COR-L47 (cell line): ENCODE measurements around the gene SPATA2L.
A peak's percentile ranks its signal among the peaks of the same experiment; 100 is the strongest.

Experiments
- DNase-seq: peaks from one replicate; lab custom pipeline; 2025; lab: John Stamatoyannopoulos, UW

The SPATA2L gene

DNA sequence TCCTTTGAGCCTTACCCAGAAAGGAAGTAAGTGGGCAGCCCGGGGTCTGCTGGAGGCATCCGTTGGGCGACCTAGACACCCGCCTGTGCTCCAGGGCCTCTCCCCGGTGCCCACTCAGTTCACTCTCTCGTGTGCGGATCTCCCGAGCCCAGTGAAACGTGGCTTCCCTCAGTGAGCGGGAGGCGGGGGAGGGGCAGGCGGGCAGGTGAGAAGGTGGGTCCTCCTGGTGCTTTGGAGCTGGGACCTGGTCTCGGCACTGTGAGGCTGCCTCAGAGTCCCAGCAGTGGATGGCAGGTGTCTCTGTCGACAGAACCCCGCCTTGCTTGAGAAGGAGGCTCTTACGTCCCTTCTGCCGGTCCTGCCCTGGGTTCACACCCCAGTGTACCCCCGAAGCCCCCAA lies 27.8 kb upstream of the SPATA2L start:
- no peak for DNase-seq

DNA sequence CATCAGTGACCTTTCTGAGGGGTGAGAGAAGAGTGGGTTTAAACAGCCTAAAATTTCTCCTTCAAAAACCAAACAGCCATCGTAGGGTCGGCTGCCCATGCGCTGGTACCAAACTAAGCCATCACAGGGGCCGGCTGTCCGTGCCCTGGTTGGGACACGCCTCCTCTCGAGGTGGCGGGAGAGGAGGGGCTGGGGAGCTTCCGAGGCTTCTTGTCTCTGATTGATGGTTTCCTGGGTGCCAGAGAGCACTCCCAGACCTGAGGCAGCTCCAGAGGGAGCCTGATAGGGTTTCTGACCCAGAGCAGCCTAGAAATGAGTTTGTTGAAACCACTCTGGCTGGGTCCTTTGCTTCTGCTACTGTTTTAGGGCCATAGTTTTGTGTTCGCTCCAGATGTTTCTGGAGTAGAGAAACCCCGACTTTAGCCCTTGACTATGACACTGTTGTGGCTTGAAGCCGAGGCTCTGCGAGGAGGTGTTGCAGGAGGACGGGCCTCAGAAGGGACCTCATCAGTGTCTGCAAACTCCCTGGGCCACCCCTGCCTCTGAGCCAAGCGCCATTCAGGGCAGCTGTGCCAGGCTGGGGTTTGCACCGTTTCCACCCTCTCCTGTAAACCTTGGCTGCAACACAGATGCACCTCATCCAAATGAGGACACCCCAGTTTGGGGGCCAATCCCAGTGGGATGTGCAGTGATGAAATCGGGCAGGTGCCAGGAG lies 26.1 kb upstream of the SPATA2L start:
- DNase-seq: no peak

DNA sequence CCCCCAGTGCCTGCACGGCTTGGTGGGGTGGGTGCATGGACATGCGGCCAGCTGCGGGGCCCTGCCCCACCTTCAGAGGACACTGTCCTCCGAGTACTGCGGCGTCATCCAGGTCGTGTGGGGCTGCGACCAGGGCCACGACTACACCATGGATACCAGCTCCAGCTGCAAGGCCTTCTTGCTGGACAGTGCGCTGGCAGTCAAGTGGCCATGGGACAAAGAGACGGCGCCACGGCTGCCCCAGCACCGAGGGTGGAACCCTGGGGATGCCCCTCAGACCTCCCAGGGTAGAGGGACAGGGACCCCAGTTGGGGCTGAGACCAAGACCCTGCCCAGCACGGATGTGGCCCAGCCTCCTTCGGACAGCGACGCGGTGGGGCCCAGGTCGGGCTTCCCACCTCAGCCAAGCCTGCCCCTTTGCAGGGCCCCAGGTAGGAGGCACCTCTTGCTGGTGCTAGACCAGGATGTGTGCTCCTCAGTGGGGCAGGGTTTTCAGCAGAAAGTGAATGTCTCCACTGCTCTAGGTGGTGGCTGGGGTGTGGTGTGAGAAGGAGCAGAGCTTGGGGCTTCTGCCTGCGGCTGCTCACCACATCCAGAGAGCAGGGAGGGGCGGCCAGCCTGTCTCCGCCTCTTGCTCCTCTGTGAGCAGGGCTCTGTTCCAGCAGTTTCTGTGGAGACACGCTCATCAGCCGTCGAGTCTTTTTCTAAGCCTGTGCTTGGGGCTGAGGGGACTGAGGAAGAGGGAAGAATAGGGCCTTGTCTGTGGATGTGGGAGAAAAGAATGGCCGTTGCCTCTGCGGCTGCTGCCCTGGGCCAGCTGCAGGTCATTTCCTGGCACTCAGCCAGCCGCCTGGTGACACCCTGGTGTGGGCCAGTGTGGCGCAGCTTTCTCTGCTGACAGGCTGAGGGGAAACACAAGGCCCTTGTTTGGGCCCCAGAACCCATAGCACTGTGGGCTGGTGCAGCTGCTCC lies 22.1 kb upstream of the SPATA2L start:
- no peak for DNase-seq

DNA sequence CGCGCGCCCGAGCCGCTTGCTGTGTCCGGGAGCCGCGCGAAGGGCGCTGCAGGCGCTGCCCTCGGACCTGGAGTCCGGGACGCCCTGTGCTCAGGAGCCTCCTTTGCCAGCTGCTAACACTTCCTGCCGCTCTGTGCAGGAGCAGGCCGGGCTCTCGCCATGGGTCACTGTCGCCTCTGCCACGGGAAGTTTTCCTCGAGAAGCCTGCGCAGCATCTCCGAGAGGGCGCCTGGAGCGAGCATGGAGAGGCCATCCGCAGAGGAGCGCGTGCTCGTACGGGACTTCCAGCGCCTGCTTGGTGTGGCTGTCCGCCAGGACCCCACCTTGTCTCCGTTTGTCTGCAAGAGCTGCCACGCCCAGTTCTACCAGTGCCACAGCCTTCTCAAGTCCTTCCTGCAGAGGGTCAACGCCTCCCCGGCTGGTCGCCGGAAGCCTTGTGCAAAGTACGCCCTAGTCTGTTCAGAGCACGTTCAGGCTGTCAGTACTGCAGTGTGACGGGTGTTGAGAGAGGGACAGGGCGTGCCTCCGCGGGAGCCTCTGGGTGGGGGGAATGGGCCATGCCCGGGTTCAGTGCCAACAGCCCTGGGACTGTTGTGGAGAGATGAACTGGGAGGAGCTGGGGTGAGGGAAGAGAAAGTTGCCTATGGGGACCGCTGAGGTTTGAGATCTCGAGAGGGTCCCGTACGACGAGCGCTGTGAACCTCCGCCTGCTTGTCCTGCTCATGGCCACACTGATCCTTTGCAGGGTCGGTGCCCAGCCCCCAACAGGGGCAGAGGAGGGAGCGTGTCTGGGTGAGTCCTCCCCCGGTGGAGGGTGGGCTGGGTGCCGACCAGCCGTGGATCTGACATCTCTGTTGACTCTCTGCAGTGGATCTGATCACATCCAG lies 21.1 kb upstream of the SPATA2L start:
- DNase-seq: no peak

DNA sequence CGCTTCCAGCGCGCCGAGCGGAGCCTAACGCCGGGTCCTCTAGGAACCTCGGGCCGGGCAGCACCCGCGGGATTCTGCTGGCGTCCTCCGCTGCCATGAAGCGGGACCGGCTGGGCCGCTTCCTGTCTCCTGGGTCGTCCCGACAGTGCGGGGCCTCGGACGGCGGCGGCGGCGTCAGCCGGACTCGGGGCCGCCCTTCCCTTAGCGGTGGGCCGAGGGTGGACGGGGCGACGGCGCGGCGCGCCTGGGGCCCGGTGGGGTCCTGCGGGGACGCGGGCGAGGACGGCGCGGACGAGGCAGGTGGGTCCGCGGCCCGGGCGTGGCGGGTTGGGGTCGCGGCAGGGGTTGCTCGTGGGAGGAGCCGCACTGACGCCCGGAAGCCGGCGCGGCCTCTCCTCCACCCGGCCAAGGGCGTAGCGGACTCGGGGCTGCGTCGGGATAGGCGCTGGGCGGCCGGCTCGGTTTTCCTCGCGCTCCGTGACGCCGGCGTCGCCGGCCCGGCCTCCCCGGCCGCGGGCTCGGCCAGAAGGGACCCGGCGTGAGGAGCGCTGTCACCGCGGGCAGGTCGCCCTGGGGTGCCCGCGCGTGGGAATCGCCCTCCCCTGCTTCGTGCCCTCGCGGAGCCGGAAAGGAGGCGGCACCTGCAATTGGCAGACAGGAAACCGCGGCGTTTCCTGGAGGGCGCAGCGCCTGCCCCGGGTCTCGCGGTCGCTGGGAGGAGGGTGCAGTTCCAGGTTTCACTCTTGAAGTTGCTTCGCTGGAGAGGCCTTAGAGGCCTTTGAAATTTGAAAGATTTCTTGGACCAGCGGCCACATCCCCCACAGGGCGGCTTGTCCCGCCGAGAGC lies 20.3 kb upstream of the SPATA2L start:
- DNase-seq: peak; percentile 35

DNA sequence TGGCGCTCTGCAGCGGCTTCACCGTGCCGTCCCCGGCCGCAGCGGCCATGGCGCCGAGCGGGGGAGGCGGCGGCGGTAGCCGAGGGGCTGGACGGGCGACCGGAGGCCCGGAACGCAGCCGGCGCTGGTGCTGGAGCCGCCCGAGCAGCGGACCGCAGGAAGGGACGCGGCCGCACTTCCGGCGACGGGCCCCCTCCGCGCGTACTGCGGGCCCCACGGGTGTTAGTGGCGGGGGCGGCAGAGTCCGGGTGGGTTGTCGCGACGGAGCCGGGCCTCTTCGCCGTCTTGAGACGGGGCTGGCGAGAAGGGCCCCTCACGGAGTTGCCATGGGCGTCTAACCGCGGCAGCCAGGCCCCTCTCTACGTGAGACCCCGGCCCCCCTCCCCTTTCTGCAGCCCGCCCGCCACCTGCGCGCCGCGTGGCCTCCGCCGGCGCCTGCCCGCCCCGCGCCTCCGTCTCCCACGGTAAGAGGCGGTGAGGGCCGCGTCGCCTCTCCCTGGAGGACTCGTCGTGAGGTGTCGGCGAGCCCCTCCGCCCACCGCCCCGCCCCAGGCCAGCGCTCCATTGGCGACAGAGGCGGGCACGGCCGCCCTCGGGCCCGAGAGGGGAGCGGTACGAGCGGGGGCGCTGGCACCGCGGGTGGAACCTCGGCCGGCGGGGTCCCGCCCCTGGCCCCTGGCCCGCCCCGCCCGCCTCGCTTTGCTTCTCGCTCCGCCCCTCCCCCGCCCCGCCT lies 19.5 kb upstream of the SPATA2L start, which contains the start of the genes VPS9D1 and ZNF276:
Gene VPS9D1 (minus strand): TSS at position 86 of the 733 bp plus-strand sequence. CDS start 37 bp downstream, at position 49.
Gene ZNF276 (plus strand): TSS at position 725 of the 733 bp plus-strand sequence. CDS start 104 bp downstream, outside the sequence.
- DNase-seq: peak; percentile 83

DNA sequence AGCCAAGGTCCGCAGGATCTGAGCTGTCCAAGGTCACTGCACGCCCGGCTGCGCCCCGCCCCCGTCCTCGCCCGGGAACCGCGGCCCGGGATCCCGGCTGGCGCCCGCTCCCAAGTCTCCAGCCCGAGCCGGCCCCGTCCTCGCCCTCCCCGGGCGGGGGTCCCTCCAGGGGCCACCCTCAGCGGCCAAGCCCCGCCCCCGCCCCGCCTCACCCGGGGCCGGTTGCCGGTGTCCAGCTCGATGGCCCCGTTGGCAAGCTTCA lies 19.0 kb upstream of the SPATA2L start:
- DNase-seq: peak; percentile 42

DNA sequence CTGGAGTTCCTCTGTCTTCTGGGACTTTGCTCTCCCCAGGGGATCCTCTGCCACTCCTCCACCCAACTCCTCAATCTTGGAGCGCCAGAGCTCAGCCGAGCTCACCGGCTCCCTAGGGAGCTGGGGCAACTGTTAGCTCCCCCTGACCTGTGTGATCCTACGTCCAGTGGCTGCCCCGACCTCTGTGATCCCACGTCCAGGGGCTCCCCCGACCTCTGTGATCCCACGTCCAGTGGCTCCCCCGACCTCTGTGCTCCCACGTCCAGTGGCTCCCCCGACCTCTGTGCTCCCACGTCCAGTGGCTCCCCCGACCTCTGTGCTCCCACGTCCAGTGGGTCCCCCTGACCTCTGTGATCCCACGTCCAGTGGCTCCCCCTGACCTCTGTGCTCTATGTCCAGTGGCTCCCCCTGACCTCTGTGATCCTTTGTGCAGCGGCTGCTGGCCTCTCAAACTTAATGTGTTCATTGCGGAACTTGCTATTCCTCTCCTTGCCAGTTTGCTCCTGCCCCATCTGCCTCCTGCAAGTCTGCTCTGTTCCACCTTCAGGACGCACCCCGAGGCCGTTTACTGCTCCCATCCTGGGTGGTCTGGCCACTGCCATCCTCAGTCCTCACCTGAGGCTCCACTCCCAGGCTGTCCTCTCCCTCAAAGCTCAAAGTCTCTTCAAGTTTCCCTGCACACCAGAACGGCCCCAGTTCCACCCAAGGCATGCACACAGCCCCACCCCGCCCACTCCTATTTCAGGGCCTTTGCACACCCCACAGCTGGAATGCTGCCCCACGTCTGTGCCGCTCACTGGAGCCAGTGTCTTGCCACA lies 16.4 kb upstream of the SPATA2L start:
- no peak for DNase-seq

DNA sequence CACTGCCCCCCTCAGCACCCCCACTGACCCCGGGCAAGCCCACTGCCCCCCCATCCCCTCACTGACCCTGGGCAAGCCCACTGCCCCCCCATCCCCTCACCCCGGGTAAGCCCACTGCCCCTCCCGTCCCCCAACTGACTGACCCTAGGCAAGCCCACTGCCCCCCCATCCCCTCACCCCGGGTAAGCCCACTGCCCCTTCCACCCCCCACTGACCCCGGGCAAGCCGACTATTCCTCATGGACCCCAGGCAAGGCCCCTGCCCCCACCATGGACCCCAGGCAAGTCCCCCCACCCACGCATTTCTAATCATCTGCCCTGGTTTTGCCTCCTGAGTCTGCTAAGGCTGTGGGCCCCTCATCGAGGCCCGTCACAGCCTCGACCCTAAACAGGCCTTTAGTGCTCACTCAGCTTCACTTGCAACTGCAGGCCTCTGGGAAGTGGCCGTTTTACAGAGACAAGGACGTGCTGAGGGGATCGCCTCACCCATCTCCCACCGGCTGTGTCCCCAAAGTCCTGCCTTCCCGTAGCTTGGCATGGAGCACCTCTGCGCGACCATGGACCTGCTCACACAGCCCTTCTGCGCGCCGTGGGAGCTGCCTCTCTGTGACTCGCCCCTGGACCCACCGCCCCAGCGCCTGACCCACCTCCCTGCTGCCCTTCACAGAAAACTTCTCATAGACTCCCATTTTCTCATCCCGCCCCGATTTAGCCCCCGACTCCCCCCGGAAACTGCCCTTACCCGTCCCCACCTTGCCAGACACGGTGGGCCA lies 15.6 kb upstream of the SPATA2L start:
- DNase-seq: no peak

DNA sequence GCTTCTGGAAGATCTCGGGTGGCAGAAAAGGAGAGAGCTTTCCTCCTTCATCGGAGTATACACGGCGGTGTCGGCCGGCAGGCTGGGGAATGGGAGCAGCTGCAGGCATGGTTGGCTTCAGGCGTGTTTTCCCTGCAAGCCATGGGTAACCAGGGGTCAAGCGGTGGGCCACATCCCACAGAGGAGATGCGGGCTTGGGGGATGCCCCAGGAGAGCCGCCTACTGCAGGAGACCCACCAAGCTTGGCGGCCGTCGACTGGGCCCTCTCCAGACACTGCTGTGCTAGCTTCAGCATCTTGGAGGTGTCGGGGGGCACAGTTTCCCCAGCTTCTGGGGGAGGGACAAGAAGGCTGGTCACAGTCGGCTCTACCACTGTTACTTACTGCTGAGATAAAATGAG lies 15.0 kb upstream of the SPATA2L start:
- no peak for DNase-seq

DNA sequence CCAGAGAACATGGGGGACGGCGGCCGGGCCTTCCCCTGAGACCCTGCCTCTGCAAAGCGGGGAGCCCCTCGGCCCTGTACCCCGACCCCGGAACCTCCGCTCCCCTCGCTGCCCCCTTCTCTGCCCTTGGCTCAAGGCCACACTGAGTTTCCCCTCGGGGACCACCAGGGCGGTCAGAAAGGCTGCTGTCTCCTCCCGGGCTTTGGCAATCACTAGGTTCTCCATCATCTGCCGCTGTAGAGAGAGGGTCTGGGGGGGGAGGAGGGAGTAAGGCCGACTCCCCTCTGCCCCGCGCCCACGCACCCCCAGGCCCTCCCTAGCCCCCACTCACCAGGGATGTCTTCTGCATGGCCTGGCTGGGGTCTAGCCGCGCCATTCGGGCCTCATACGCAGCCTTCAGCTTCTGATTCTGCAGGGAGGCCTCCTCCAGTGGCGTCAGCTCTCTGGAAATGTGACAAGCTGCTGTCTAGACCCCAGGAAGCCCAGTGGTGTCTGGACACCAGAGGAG lies 10.8 kb upstream of the SPATA2L start:
- DNase-seq: no peak

DNA sequence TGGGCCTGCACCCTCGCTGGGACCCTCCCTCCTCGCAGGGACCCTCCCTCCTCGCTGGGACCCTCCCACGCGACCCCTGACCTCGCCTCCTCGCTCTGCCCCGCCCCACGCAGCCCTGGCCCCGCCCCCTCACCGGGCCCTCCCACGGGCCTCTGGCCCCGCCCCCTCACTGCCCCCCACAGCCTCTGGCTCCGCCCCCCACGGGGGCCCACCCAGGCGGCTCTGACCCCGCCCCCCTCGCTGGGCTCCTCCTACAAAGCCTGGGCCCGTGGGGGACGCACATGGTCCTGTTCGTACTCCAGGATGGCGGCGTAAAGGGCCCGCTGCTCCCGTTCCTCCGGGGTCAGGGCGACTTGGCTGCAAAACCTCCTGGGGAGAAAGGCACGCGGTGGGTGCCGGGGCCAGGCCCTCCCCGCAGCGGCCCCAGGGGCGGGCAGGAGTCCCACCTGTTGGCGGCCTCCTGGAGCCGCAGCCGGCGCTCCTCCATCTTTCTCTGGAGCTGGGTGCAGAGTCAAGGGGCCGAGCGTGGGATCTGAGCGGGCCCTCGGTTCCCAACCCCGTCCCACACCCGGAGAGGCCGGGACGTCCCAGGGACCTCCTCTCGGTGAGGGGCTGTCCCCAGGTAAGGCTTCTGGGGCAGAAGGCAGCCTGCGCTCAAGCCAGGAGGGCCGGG lies 10.2 kb upstream of the SPATA2L start:
- DNase-seq: peak; percentile 40

DNA sequence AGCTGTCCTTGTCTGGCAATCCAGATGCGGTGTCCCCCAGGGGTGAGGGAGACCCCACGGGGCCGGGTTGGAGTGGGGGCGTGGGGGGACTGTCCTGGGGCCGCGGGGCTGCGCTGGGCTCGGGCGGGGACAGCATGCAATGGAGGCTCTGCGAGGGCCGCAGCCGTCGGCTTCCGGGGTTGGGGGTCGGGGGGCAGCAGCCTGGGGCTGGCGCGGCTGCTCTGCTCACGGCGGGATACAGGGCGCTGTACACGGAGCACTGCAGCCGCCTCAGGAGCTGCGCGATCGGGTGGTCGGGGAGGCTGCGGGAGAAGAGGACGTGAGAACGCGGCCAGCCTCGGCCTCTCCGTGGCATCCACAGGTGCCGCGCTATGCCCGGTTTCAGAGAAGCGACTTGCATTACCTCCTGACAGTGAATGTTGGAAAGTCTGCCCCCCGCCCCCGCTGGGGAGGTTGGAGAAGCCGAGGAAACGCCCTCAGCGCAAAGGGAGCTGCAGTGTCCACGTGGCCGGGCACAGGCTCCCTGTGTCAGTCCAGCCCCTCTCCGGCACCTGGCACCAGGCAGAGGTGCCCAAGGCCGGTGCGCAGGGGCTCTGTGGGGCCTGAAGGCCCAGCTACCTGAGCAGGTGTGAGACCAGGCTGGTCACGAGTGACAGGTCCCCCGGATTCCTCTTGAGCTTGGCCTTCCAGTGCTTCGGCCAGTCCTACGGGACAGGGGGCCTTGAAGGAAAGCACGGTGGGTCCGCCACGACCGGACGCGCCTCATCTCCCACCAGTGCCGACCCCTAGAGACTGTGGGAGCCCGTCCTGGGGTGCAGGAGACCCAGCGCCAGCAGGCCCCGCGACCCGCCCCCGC lies 9.4 kb upstream of the SPATA2L start:
- DNase-seq: no peak

DNA sequence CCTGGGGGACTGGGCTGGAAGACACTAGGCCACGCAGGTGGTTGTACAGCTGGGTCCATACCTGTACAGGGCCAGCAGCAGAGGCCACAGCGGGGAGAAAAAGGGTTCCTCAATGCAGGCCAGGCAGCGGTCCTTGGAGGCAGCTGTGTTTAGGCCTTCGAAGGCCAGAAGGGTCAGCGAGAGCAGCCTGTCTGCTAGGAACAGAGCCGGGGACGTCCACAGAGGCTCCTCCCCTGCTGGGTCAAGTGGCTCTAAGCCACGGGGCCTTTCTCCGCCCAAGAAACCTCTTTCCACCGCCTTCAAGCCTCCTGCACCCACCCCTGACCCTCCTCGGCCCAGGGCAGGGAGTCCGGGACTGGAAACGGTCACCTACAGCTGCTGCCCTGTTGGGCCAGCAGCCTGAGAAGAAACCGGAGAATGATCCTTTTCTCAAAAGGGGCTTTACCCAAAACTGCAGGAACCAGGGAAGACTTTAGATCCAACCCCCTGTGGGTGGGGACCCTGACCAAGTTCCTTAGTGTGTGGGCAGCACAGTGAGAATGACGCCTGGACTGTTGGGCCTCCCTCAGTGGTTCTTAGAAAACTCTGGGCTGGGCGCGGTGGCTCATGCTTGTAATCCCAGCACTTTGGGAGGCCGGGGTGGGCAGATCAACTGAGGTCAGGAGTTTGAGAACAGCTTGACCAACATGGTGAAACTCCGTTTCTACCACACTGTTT lies 8.4 kb upstream of the SPATA2L start:
- DNase-seq: no peak

DNA sequence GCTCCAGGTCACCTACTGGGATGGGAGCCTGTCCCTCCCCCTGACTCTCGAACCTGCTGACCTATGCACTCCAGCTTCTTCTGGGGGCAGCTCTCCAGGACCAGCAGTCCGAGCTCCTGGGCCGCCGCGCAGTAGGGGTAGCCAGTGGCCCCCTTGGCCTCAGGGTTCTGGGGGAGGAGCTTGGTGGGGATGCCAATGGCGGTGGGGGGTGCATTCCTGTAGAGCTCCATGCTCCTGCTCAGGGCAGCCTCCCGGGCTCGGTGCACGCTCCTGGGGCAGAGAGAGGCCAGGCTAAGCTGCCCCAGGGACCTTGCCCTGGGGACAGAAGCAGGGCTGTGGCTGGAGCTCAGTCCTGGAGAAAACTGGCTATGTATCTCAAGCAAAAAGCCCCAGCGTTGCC lies 7.7 kb upstream of the SPATA2L start:
- no peak for DNase-seq

DNA sequence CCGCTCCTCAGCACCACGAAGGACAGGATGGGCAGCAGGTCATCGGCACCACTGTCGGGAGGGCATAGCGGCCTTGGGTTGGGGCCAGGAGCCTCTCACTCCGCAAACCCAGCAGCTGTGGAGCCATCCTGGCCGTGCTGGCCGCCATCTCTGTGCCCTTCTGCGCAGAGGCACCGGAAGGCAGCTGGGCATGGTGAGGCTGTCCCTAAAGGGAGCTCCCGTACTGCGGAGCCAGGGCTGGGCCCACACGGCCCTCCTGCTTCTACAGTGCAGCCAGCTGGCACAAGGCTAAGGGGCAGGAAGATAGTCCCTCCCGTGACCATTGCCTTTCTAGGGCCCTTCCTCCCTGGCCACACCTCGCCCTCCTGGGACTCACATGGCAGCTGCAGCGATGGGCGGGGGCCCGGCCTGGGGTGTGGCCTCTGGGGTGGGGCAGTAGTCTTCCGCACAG lies 7.0 kb upstream of the SPATA2L start:
- DNase-seq: no peak
